HG03280 (cell line): ENCODE measurements around the gene SLC38A2.
A peak's percentile ranks its signal among the peaks of the same experiment; 100 is the strongest.

Experiments used
- ATAC-seq: cut with Tn5 transposase; IDR thresholded peaks from one replicate; pipeline ENCODE4 v1.9.1; 2021; ENCODE audit warnings: mild to moderate bottlenecking, moderate library complexity; ENCODE audit not compliant: unreplicated experiment

SLC38A2 gene

GRCh38 chr12:46376579-46376978 lies 4.0 kb upstream of the SLC38A2 start:
- no peak for ATAC-seq

DNA sequence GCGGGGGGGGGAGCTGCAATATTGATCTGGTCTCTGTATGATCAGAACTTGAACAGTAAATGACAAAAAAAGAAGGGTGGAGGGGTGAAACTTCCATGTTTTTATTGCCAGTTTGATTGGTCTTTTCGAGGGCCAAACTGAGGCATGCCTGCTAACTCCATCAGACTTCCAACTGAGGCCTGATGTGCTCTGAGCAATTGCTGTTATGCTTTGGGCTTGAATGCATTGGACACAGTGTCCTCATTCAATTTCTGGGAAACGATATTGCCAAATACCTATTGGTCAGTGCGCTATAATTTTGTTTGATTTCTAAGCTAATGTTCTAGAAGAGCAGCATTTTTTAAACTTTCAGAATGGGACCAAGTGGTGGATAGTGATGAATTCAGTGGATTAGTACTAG lies 2.1 kb upstream of the SLC38A2 start:
- no peak for ATAC-seq

DNA sequence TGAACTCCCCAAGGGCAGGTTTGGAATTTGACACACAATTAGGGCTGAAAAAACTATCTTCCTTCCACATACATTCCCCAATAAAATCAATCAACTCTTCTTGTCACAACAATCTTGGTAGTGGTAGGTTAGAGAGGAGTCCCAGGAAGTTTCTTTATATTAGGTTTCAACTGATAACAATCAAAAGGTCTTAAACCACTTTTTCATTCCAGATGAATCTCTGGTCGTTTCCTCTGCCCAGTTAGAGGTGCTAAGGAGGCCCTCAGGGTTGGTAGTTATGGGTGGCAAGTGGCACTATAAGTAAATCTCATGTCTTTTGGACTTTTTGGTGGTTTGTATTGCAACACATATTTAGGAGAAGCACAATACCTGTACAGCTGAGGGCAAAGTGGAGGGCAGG lies 1.7 kb upstream of the SLC38A2 start:
- no peak for ATAC-seq

DNA sequence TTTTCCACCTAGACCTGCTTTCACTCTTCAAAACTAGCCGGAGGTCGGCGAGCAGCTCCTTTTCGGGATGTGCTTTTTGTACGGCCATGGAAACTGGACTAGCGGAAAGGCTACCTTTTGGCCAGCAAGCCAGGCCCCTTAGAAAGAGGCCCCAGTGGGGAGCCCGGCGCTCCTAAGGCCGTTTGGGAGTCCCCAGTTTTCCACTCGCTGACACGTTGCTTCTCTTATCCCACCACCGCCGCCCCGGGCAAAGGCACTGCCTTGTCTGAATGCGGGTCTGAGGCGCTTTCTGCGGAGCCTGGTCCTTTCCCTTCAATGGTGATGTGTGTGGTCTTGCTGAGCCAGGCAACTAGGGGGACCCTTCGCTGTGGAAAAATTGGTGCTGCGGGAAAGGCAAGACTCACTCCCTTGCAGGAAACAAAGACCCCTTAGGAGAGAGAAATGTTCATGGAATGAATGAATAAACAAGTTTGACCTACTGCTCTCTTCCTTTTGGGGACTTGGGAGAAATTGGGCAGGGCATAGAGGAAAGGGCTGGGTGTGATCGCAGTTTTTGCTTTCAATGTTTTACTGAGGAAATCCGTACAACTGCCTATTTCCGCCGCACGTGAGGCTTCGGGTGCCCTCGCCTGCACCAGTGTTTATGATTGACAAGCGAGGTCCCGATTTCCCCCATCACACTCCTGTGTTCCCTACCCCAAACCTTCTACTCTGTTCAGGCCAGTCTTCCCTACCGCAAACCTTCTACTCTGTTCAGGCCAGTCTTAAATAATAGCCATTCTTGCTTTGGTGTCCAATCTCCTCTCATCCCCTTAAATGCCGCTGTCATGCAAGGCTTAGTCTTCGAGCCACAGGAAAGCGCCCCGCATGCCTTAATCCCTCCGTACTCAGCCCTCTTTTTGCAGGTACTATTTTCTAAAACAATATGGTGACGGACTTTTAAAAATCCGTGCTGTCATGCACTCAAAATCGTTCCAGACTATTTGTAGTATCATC lies 1.0 kb upstream of the SLC38A2 start:
- ATAC-seq, result no peak

- peak; percentile 21 for ATAC-seq
These were observed 642 bp downstream of the SLC38A2 start for GRCh38 chr12:46371718-46372543.

DNA sequence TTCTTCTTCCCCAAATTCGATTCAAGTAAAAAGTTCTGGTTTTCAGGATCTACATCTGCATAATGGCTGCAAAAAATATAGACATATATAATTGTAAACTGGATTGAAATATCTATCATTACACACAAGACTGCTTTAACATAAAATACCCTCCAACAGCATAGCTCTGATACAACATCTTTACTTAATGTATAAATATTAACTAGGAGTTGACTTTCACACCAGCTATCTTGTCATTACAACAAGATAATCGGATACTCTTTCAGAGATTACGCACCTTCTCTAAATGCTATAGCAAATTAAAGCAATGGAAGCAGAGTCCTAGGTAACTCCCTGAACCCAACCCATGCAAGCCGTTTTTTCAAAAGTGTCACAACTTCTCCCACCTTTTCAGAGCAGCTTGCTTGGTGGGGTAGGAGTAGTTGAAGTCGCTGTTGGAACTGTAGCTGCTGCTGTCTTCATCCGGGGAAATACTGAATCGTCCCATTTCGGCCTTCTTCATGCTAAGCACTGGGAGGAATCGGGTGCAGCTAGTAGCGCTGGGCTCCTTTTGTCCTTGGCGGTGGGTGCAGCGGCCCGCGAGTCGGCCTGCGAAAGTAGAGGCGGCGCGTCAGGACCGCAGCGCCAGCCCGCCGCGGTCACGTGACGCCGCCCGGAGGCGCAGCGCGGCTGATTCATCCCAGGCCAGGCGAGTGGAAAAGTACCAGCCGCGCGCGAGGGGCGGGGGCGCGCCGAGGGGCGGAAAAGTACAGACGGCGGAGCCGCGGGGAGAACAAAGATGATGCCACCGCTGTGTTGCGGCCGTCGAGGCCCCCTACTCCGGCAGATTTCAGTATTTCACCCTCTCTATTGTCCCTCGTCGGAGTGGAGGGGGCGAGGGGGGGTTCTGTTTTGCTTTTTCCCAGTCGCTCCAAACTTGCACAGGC lies 1.5 kb downstream of the SLC38A2 start:
- peak; percentile 49 for ATAC-seq

GRCh38 chr12:46370380-46370734 lies 2.2 kb downstream of the SLC38A2 start:
- no peak for ATAC-seq

GRCh38 chr12:46369474-46370379 lies 2.8 kb downstream of the SLC38A2 start:
- no peak for ATAC-seq

- ATAC-seq, result no peak
These were observed 3.5 kb downstream of the SLC38A2 start for GRCh38 chr12:46369095-46369473.

DNA sequence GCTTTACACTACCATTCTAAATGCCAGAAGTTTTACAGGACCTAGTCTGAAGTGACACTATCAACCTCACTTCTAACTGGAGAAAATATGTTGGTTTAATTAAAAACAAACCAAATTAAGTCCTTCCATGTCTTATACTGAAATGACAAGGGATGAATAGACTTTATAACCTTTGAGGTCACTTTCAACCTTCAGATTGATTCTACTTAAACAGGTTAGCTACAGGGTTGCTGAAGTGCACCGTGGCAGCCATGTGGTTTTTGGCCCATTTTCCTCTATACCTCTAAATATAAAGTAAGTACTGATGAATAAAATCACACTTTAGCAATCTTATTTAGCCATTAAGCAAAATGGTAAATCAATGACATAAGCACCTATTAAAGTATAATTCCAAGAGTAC lies 3.9 kb downstream of the SLC38A2 start:
- ATAC-seq, result no peak

DNA sequence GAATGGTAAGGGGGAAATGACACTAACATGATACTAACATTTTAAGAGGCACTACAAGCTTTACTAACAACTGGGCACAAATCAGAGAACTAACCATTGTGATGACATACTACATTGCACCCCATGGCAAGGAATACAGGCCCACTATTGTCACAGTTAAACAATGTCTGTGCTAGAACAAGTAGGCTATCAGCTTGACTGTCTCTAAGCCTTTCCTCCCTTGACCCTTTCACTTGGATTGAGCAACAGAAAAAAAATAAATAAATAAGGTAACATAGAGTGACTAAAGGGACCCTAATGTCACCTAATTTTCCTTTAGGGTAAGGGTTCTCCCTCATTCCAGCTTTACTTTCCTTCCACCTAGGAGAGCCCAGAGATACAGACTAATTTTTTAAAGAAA lies 4.4 kb downstream of the SLC38A2 start:
- no peak for ATAC-seq

- ATAC-seq, result no peak
These were observed 5.1 kb downstream of the SLC38A2 start for GRCh38 chr12:46367351-46368029.

DNA sequence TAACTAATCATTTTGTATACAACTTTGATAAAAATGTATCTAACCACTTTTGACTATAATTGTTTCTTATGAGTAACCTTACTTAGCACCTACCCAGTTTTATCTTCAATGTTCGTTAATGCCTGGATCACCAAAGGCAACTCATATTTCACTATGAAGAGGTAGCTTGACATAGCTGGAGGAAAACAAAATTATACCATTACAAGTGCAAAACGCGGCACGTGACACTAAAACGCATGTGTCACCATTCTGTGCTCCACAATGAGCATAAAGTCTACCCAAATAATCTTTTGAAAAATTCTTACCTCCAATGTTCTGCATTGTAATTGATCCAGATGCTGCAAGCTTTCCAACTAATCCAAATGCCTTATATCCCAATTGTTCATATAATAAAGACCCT lies 5.8 kb downstream of the SLC38A2 start:
- ATAC-seq, result no peak

GRCh38 chr12:46365951-46366379 lies 6.6 kb downstream of the SLC38A2 start:
- no peak for ATAC-seq

- ATAC-seq, result no peak
These were observed 7.6 kb downstream of the SLC38A2 start for GRCh38 chr12:46364777-46365580.

- ATAC-seq, result no peak
These were observed 8.3 kb downstream of the SLC38A2 start for GRCh38 chr12:46364300-46364696.

GRCh38 chr12:46363582-46364299 lies 8.8 kb downstream of the SLC38A2 start:
- no peak for ATAC-seq
